Measurements from ENCODE around the gene OR1E1.

The OR1E1 gene

DNA sequence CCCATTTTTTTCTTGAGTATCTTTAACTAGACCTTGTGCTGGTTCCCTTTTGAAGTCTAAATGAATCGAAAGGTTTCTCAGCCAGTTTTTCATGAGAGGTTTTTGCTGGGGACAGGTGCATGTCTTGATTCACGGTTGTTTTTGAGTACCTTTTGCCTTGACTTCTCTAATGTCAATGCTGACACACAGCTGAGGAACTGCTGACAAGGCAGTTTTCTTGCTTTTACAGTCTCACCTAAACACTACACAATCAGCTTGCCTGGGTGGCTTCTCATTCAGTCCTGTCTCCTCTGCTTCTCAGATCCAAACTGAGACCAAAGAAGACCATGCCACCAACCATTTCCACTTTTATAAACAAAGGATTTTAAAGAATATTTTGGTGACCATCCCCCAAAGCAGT lies 20.0 kb upstream of the OR1E1 start:
- TF ChIP-seq EGR1 (IDR thresholded peaks at IDR 0.05) (no peak), REST (IDR thresholded peaks at IDR 0.05; ENCODE audit: low read depth) (no peak), FOXM1 (IDR thresholded peaks at IDR 0.05; ENCODE audit: borderline replicate concordance, low read depth) (no peak), RAD21 (IDR thresholded peaks at IDR 0.05; ENCODE audit: low read depth) (no peak), YY1 (IDR thresholded peaks at IDR 0.05; ENCODE audit: low read depth) (no peak), TAF1 (IDR thresholded peaks at IDR 0.05; ENCODE audit: low read depth) (no peak), USF1 (IDR thresholded peaks at IDR 0.05) (no peak)
- TF ChIP-seq, protein P1, sequence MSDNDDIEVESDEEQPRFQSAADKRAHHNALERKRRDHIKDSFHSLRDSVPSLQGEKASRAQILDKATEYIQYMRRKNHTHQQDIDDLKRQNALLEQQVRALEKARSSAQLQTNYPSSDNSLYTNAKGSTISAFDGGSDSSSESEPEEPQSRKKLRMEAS (IDR thresholded peaks at IDR 0.05) = no peak

- TF ChIP-seq EGR1 (IDR thresholded peaks at IDR 0.05) (no peak), CREB1 (IDR thresholded peaks at IDR 0.05; ENCODE audit: low read depth) (no peak), RAD21 (IDR thresholded peaks at IDR 0.05; ENCODE audit: low read depth) (no peak), ZBTB7A (IDR thresholded peaks at IDR 0.05; ENCODE audit: low read depth) (no peak)
Measured at GRCh38 chr17:3415610-3416009, 17.4 kb upstream of the OR1E1 start.

GRCh38 chr17:3411070-3411469 lies 12.9 kb upstream of the OR1E1 start, which contains the start of gene OR3A3:
Gene OR3A3 (plus strand): TSS chr17:3411370.
- TF ChIP-seq REST (IDR thresholded peaks at IDR 0.05; ENCODE audit: low read depth) (no peak), CEBPB (IDR thresholded peaks at IDR 0.05) (no peak), EP300 (IDR thresholded peaks at IDR 0.05; ENCODE audit: borderline replicate concordance) (no peak), YY1 (IDR thresholded peaks at IDR 0.05; ENCODE audit: low read depth) (no peak), USF1 (IDR thresholded peaks at IDR 0.05) (no peak), RAD21 (IDR thresholded peaks at IDR 0.05; ENCODE audit: low read depth) (no peak), FOXM1 (IDR thresholded peaks at IDR 0.05; ENCODE audit: borderline replicate concordance, low read depth) (no peak), TAF1 (IDR thresholded peaks at IDR 0.05; ENCODE audit: low read depth) (no peak), NFIC (IDR thresholded peaks at IDR 0.05) (no peak), TEAD4 (IDR thresholded peaks at IDR 0.05) (no peak), ZBTB7A (IDR thresholded peaks at IDR 0.05; ENCODE audit: low read depth) (no peak), CREB1 (IDR thresholded peaks at IDR 0.05; ENCODE audit: low read depth) (no peak), EGR1 (IDR thresholded peaks at IDR 0.05) (no peak), TCF12 (IDR thresholded peaks at IDR 0.05; ENCODE audit: low read depth) (no peak)
- TF ChIP-seq, protein P1 (IDR thresholded peaks at IDR 0.05) = no peak

DNA sequence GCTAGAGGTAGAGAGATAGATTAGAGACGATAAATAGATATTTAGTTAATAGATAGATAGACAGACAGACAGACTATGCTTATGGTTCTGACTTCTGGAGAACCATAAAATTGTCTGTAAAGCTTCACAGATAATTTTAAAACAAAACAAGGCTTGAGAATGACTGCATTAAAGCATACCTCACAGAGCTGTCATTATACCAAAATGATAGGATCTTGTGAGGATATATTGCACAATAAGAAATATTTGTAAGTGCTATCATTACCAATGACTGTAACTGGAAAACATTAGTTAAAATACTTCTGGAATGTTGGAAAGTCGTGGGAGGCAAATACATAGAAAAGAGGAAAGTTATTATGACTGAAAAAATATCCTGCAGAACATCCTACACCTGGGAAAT lies 3.6 kb upstream of the OR1E1 start:
- TF ChIP-seq FOXM1 (IDR thresholded peaks at IDR 0.05; ENCODE audit: borderline replicate concordance, low read depth) (no peak), USF1 (IDR thresholded peaks at IDR 0.05) (no peak), TEAD4 (IDR thresholded peaks at IDR 0.05) (no peak), REST (IDR thresholded peaks at IDR 0.05; ENCODE audit: low read depth) (no peak), EGR1 (IDR thresholded peaks at IDR 0.05) (no peak), TCF12 (IDR thresholded peaks at IDR 0.05; ENCODE audit: low read depth) (no peak), EP300 (IDR thresholded peaks at IDR 0.05; ENCODE audit: borderline replicate concordance) (no peak)
- TF ChIP-seq, protein P1 (IDR thresholded peaks at IDR 0.05) = no peak

All from Ishikawa (cell line).